Fibroblast of the conjunctiva (primary cell): ENCODE results near the gene DDX1.
"Not testable (repeated sequence)": the region's sequence is repeated elsewhere in the genome, so short reads cannot be mapped to it uniquely, and the experiment has no call there.

ENCODE experiments used
- DNase-seq: peaks from one replicate; pipeline ENCODE4 v3.0.0-alpha.2; 2010; ENCODE audit warnings: low read depth

DDX1 gene

GRCh38 chr2:15595936-15596335 is 4.3 kb downstream of the DDX1 start:
- no peak for DNase-seq

DNA sequence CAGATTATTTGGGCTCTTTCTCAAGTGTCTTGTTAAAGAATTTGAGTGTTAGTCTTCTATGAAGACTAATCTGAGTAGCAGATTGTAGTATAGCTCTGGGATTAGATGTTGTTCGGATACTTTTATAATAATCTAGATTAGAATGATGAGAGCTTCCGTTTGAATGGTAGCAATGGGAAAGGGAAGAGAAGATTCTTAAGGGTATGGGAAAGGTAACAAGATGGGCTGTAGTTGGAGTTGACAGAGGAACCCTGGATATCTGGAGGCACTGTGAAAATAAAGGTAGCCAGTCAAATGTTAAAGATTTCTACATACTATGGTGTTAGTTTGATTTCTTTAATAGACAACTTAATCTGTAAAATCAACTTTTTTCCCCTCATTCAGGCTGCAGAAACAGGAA is 4.7 kb downstream of the DDX1 start:
- no peak for DNase-seq

DNA sequence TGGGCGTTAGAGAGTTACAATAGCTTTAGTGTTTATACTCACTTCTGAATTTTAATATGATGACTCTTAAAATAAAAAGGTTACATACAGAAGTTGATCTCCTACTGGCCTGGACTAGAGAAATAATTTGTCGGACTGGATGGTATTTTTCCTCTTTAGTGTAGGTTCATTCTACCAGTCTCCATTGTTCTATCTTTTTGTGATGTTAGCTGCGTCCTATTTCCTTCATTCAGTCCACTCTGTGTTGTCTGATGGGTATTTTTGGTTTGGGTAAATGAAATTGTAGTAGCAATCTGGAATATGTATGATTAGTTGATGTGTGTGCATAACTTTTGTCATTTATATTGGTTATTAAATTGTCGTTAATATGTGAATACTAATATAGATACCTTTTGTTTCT is 5.3 kb downstream of the DDX1 start:
- no peak for DNase-seq

DNA sequence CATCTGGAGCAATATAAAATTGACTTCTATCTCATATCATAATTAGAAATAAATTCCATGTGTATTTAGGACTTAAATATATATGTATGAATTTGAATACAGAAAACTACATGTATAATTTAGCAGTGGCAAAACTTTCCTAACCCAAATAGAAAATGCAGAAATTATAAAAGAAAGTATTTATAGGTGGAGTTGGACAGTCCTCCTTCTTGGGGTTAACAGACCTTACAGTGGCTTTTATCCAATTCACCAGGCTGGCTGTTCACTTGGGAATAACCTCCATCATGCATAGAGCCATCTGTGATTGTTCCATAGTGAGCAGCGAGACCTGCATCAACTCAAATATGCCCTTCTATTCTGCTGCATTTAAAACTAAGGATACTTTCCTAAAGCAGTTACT is 8.3 kb downstream of the DDX1 start:
- DNase-seq, result no peak

DNA sequence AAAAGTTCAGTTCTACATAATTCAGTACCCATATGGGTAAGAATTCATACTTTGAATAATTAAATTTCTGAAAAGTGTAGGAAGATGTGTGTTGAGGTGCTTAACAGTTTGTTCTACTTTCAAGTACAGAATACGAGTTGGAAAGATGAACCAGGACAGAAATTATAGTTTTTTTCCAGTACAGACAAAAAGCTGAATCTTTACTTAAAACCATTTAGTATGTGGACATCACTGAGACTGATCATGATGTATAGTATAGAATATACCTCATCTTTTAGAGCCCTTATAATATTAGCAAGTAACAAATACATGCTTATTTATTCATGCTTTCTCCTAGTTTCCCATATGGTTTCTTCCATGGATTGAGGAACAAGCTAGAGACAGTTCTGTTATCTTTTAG is 10.0 kb downstream of the DDX1 start:
- no peak for DNase-seq

- no peak for DNase-seq
Observed at GRCh38 chr2:15602393-15602792, 10.7 kb downstream of the DDX1 start.

- DNase-seq, result no peak
Observed at GRCh38 chr2:15603044-15603765, 11.5 kb downstream of the DDX1 start.

DNA sequence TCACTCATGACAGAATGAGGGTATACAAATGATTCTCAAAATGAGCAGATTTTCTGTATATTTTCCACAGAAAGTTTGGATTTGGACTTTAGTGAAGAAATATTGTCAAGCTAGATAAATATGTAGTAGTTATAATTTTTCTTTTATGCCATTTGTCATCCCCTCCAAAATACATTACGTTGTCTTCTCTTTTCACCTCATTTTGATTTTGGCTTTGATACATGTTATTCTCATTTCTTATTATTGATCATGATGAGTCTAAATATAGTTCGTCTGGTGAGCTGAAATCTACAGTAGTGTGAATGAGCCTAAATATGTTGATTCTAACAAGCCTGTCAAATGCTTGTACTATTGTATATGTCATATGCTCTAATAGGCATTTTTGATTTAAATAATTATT is 12.3 kb downstream of the DDX1 start:
- DNase-seq, result no peak

GRCh38 chr2:15605721-15606120 is 14.1 kb downstream of the DDX1 start:
- no peak for DNase-seq

DNA sequence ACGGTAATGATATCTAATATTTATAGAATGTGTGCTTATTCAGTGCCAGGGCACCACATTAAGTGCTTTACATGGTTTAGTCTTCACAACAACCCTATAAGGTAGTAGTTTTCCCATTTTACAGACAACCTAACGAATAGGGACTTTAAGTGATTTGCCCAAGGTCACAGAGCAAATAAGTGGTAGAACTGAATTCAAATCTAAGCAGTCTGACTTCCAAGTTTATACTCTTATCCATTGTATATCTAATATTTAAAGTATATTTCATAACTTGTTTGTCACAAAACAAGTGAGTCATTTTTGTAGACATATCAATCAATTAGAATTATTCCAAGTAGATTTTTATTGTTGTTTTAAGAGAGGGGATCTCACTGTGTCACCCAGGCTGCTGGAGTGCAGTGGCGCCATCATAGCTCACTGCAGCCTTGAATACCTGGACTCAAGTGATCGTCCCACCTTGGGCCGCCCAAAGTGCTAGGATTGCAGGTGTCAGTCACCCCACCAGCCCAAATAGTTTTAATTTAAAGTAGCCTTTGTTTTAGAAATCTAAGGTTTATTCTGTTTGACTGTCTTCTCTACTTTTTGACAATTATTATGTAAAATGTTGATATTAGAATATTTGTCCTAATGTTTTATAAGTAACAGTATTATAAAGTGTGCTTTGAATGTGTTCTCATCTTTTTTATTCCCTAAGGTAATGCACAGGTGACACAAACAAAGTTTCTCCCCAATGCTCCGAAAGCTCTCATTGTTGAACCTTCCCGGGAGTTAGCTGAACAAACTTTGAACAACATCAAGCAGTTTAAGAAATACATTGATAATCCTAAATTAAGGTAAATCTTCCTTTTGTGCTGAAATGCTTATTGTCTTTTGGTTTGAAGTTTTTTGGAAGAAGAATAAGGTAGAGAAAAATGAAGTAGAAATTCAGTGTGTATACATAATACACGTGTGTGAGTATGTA is 15.1 kb downstream of the DDX1 start:
- DNase-seq, result no peak

DNA sequence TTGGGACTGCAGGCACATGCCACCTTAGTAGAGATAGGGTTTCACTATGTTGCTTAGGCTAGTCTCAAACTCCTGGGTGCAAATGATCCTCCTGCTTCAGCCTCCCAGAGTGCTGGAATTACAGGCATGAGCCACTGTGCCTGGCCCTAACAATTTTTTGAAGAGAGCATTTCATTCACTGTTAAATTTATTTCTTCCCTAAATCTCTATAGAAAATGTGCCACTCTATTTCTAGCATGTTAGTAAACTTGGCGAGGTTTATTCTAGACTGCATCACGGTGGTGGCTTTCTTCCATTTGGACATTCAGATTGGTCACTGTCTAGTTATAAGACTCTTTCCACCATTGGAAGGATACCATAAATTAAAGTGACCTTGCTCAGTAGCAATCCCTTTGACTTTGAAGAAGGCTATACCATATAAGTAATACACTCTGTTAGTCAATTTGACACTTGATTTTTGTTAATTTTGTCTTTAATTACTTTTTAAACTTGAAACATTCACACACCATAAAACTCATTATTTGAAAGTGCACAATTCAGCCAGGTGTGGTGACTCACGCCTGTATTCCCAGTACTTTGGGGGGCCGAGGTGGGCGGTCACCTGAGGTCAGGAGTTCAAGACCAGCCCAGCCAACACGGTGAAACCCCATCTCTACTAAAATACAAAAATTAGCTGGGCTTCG is 16.2 kb downstream of the DDX1 start:
- no peak for DNase-seq

GRCh38 chr2:15608392-15608761 is 16.7 kb downstream of the DDX1 start:
- DNase-seq, result no peak

GRCh38 chr2:15609341-15610042 is 17.8 kb downstream of the DDX1 start:
- no peak for DNase-seq

GRCh38 chr2:15610430-15610952 is 18.8 kb downstream of the DDX1 start:
- no peak for DNase-seq

DNA sequence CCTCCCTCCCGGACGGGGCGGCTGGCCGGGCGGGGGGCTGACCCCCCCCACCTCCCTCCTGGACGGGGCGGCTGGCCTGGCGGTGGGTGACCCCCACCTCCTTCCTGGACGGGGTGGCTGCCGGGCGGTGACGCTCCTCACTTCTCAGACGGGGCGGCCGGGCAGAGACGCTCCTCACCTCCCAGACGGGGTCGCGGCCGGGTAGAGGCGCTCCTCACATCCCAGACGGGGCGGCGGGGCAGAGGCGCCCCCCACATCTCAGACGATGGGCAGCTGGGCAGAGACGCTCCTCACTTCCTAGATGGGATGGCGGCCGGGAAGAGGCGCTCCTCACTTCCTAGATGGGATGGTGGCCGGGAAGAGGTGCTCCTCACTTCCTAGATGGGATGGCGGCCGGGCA is 20.4 kb downstream of the DDX1 start:
- DNase-seq, result not testable (repeated sequence)

DNA sequence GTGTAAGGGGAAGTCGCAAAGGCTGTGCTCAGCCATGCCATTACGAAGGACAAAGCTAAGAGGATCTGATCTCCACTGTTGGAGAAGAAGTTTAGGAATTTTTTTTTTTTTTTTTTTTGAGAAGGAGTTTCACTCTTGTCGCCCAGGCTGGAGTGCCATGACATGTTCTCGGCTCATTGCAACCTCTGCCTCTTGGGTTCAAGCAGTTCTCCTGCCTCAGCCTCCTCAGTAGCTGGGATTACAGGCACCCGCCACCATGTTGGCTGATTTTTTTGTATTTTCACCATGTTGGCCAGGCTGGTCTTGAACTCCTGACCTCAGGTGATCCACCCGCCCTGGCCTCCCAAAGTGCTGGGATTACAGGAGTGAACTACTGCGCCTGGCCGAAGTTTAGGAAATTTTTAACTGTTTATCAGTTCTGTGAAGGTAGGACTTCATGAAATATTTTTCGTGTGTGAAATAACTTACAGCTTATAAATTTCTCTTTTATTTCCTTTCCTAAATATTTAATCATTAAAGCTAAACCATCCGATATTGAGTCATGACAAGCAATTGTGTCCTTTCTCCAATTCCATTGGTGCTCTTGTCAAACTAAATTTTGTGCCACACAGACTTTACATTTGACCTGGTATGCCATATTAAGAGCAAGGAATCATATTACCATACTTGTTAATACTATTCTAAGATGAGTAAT is 22.2 kb downstream of the DDX1 start:
- no peak for DNase-seq

DNA sequence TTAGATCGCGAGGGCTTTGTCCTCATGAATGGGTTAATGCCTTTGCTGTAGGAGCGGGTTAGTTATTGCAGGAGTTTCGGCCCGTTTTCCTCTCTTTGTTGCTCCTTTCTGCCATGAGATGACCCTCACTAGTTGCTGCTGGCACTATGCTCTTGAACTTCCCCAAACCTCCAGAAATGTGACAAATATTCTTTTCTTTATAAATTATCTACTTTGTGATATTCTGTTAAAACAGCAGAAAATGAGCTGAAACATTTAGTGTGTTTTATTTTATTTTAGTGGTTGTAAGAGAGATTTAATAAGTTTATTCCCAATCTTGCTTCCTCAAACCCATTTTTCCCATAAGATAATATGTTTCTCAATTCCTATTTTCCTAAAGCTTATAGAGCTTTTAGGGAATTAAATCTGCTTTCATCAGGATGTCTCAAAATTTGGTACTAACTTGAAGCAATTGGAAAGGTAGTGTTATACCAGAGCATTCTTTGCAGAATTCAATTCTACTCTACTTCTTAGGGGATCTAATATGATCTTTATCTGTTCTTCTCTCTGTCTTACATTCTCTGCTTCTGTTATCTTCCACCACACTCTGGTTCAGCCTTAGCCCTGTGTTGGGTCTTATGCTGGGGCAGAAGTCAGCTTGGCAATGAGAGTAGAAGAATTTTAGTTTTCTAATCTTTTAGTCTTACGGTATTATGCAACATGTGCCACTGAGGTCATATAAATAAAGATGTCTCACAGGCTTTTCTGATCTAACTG is 23.1 kb downstream of the DDX1 start:
- DNase-seq, result no peak

DNA sequence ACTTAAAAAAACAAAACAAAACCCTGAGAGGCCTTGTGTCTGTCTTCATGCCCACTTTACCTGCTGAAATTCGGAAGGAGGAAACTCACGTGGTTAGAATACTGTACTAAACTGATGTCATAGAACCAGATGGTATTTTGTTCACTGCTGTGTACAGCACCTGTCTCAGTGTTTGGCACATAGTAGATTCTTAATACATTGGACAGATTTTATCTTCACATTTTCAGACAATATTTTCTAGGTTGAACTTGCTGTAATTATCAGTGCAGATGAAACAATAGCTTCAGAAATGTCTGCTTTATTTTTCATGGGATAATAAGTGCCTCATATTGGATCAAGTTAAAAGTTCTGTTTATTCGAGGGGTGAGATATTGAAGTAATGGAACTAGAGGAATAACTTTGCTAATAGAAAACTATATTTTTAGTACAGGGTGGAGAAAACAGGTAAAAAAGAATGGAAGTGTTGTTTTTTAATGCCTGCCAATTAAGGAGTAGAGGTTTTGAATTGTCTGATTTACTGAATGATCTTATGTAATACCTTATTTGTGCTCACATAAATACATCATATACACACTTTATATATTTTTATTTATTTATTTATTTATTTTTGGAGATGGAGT is 23.7 kb downstream of the DDX1 start:
- no peak for DNase-seq

- no peak for DNase-seq
Observed at GRCh38 chr2:15616429-15616828, 24.8 kb downstream of the DDX1 start.
